Amygdala (tissue), 56 donors: ENCODE results near the gene GSG1L.

Experiments
- DNase-seq, 56 donors: peaks; one replicate each; lab custom pipeline; 2025; lab: John Stamatoyannopoulos, UW

Gene GSG1L

GRCh38 chr16:27784351-27785306, 278.9 kb downstream of the GSG1L start:
- no peak for DNase-seq

- no peak for DNase-seq
Measured at GRCh38 chr16:27781981-27782880, 281.3 kb downstream of the GSG1L start.

DNA sequence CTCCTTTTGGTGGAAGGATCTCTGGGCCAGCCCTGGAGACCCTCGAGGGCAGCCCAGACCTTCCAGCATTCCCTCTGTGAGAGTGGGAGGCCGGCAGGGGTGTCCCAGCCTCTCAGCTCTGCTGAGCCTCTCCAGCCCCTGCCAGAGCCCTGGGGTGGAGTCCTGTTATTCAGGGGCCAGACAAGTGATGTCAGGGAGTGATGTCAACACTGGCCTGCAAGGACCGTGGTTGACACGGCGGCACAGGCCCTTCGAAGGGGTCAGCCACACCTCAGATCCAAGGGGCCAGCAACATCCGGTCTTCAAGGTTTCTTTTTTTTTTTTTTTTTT, 282.4 kb downstream of the GSG1L start:
- no peak for DNase-seq

- no peak for DNase-seq
Measured at GRCh38 chr16:27780468-27781194, 282.9 kb downstream of the GSG1L start.

DNA sequence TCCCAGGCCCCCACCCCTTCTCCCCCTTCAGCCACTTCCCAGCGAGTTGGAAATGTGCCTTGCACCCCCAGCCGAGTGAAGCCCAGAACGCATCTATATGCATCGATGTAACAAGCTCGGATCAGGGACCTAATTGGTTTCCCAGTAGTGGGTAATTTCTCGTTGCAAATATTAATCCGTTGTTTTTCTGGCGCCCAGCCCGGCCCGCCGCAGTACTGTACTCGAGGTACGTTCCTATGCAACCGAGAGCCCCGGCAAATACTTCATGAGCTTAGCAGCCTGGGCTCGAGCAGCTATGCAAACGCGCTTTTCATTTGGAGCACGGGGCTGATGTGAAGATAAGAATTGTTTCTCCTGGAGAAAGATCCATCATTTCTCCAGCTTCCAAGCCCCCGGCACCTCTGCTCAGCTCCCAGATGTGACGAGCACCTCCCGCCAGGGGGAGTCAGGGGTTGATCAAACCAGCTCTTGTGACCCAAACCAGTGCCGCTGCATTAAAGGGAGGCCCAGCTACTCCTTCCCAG, 283.8 kb downstream of the GSG1L start:
- peak in 45 of 56 donors; percentile 12 to 88 (median 56) for DNase-seq

DNA sequence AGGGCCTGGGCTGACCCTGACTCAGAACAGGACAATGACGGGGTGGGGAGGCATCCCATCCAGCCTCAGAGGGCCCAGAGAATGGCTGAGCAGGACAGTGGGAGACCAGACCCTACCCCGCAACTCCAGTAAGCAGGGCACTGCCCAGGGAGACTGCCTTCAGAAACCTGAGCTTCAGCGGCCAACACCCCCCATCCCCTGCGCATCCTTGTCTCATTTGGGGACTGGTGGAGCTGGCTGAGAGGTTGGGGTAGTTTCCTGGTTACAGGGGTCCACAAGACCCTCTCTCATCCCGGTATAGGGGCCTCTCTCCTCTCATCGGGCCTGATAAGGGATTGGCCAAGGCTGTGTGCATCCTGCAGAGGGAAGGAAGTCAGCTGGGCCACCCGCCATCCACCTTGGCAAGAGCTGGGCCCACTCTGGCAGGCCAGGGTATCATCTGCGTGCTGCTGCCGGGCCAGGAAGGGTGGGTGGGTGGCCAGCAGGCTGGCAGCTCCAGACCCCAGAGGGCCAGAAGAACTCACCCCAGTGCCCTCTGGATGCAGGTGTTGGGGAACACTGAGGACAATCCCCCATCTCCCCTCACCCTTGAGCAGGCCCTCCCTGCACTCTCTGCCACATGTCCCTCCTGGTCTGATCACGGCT, 284.5 kb downstream of the GSG1L start:
- peak in 16 of 56 donors; percentile 8 to 47 (median 27) for DNase-seq

DNA sequence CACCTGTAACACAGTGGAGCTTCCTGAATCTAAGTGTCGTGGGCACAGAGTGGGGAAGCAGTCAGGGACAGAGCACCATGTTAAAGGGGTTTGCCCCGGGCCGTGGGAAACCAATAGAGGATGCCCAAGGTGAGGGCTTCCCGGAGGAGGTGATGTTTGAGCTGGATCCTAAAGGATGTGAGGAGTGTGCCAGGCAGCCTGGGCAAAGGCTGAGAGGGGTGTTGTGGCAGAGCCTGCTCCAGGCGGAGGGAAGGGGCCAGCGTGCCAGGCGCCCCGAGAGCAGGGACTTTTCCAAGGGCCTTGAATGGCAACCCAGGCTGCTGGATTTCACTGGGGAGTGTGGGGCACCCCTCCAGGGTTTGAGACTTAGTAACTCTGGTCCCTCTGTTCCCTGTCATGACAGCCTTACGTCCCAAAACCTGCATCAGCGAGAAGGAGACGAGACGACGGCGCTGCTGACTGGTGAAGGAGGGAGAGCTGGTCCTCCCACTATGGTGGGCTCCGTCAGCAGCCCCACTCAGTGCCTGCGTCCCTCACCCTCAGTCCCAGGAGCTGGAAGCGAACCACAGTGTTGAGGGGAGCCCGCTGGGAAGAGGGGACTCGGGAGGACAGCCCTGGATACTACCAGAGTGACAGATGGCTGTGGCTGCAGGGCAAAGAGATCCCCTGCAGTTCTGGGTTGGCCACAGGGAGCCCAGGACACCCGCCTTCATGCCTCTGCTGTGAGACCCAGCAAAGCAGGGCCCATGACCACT, 285.2 kb downstream of the GSG1L start:
- no peak for DNase-seq

DNA sequence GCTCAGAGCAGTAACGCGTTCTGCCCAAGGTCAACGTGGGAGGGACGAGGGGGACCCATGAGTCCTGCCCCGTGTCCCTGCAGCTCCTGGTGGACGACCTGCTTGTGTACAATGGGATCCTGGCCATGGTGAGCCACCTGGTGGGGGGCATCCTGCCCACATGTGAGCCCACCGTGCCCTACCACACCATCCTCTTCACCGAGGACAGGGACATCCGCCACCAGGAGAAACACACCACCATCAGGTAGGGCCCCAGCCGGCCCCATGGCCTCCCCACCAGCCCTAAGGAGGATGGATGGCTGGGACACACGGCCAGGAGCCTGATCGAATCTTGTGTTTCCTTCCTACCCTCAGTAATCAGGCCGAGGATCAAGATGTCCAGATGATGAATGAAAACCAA, 286.0 kb downstream of the GSG1L start:
- no peak for DNase-seq

- DNase-seq = peak in 46 of 56 donors; percentile 10 to 83 (median 59)
Measured at GRCh38 chr16:27776556-27777225, 286.8 kb downstream of the GSG1L start.

DNA sequence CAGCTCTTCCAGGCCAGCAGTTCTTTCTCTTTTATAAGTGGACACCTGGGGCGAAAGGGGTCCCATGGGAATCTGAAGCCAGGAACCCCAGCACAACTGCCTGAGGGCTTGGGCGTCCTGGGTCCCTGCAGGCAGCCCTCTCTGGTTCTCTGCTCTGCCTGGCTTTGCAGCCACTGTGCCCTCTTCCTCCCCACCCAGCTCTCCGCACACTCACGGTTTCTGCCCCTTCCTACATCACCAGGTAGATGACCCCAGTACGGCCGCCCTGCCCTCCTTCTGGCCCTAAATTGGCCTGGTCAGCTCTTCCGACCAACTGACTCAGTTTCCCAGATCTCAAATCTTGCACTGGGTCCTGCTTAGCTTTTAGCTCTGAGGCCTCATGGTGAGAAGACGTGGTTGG, 288.3 kb downstream of the GSG1L start:
- no peak for DNase-seq

DNA sequence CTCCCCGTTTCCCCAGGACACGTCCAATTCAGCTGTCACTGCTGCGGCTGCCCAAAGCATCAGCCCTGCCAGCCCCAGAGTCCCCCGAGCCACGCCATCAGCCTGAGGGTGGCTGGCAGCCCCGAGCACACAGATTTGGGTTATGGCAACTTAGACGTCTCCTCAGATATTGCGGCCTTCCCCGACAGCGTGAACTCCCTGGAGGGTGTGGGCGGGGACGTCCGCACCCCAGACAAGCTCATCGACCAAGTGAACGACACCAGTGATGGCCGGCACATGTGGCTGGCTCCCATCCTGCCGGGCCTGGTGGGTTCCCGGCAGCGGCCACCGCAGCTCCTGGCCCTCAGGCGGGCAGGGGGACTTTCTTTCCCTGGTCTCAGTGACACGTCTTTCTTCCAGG, 288.7 kb downstream of the GSG1L start:
- no peak for DNase-seq

- DNase-seq = no peak
Measured at GRCh38 chr16:27773344-27773743, 290.2 kb downstream of the GSG1L start.

DNA sequence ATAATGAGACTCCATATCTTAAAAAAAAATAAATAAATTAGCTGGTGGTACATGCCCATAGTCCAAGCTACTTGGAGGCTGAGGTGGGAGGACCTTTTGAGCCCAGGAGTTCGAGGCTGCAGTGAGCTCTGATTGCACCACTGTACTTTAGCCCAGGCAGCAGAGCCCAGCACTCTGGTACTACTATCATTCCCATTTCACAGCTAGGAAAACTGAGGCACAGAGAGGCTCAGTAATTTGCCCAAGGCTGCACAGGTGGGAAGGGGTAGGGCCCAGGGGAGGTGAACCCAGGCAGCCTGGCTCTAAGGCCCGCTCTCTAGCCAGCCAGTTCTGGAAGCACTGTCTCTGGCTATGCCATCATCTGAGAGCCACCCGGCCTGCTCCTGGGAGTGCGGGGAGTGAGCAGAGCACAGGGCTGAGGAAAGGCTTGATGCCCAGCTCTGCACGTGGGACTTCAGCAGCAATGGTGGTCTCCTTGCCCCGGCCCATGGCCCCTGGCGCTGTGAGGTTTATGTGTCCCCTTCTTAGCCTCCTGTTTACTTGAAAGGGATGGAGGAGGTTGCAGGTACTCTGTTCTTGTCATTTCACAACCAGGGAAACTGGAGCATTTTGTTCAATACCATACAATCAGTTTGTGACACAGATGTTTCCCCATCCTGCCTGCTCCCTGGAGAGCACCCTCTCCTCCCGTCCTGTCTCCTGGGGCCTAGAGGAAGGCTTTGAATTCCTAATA, 291.3 kb downstream of the GSG1L start:
- DNase-seq = no peak

DNA sequence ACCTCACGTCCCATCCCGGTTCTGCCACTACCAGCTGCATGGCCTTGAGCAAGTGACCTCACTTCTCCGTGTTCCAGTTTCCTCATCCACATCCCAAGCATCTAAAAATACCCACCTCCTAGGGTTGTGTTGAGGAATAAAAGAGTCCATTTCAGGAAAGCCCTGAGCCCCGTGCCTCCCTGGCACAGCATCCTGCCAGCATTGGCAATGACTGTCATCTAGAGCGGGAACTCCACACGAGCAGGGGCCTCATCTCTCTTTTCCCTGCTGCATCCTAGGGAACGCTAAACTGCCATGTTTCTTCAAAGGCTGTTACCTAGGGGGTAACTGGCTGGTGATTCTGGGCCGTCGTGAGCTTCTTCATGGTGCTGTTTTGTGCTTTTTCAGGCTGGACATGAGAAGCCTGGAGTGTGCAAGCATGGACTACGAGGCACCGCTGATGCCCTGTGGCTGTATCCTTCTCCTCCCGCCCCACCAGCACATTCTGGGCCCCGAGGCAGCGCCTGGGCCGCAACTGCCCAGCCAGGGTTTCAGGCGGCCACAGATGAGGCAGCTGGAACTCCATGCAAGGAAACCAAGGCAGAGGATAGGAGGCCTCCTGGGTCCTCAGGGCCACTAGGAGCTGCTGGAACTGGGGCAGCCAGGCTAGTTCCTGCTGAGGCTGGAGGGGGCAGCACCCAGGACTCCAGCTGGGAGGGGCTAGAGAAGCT, 292.2 kb downstream of the GSG1L start:
- DNase-seq = peak in 2 of 56 donors; percentile 22 to 27

GRCh38 chr16:27770271-27771196, 293.0 kb downstream of the GSG1L start:
- DNase-seq = no peak
